LNCaP clone FGC (cell line): Measurements from ENCODE around the gene ZNF761.
"Not testable (repeated sequence)": the region's sequence is repeated elsewhere in the genome, so short reads cannot be mapped to it uniquely, and the experiment has no call there.

ENCODE experiments used
- DNase-seq: peaks from one replicate; pipeline ENCODE4 v3.0.0-alpha.2; 2011; ENCODE audit warnings: low read depth
- H3K4me3 ChIP-seq: 2 replicates; pipeline ENCODE4 v1.5.1; 2011; ENCODE audit warnings: mild to moderate bottlenecking, low read depth, low read length, control low read depth
- TF ChIP-seq, protein P1 (sequence below): IDR thresholded peaks from 2 replicates; pipeline ENCODE4 v1.5.1; 2012; ENCODE audit warnings: mild to moderate bottlenecking; ENCODE audit not compliant: control insufficient read depth, insufficient read depth; ENCODE audit errors: extremely low read depth

Gene ZNF761

DNA sequence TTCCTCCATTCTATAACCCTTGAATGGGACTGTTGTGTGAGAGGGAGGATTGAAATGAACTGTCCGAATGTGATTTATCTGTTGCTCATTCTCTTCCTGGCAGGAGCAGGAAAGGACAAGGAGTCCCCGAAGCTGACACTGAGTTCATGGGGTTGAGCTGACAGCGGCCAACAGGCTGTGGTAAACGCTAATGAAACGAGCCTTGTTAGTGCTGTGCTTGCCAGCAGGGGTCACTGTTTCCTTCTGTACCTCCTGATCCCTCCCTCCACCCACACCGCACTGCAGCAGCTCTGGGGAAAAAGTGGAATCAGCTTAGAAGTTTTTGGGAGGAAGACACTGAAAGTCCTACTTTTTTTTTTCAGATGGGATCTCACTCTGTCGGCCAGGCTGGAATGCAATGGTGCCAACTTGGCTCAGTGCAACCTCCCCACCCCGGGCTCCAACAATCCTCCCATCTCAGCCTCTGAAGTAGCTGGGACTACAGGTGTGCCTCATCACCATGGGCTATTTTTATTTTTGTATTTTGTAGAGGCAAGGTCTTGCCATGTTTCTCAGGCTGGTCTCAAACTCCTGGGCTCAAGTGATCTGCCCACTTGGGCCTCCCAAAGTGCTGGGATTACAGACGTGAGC is 6.7 kb upstream of the ZNF761 start:
- peak; percentile 36 for DNase-seq
- TF ChIP-seq, protein P1, sequence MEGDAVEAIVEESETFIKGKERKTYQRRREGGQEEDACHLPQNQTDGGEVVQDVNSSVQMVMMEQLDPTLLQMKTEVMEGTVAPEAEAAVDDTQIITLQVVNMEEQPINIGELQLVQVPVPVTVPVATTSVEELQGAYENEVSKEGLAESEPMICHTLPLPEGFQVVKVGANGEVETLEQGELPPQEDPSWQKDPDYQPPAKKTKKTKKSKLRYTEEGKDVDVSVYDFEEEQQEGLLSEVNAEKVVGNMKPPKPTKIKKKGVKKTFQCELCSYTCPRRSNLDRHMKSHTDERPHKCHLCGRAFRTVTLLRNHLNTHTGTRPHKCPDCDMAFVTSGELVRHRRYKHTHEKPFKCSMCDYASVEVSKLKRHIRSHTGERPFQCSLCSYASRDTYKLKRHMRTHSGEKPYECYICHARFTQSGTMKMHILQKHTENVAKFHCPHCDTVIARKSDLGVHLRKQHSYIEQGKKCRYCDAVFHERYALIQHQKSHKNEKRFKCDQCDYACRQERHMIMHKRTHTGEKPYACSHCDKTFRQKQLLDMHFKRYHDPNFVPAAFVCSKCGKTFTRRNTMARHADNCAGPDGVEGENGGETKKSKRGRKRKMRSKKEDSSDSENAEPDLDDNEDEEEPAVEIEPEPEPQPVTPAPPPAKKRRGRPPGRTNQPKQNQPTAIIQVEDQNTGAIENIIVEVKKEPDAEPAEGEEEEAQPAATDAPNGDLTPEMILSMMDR: peak; percentile 98
- H3K4me3 ChIP-seq: no peak overlapping the region

DNA sequence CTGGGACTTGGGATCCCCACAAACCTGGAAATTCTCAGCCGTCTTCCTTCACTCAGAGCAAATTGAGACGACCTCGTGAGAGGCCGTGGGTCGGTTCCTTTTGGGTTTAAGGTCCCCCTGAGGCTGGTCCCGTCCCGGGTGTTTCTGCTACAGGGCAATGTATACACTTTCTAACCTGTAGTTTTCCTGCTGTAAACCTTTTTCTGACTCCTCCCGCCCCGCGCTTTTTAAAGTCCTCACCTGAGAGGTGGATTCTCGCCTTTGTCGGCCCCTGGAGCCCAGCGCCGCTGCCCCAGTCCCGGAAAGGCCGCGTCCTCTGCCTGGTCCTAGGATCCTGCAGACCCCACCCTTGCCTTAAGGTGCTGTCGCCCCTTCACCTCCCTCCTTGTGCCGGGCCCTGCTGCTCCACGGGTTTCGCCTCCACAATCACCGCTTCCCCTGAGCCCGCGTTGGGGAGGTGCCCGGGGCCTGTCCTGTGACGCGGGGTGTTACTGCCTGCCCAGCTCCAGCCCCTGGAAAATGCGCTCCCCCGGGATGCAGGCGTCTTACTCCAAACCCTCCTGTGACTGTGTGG is 391 bp downstream of the ZNF761 start:
- H3K4me3 ChIP-seq: peak overlapping the region; percentile 80
- TF ChIP-seq, protein P1: no peak
- DNase-seq: no peak

DNA sequence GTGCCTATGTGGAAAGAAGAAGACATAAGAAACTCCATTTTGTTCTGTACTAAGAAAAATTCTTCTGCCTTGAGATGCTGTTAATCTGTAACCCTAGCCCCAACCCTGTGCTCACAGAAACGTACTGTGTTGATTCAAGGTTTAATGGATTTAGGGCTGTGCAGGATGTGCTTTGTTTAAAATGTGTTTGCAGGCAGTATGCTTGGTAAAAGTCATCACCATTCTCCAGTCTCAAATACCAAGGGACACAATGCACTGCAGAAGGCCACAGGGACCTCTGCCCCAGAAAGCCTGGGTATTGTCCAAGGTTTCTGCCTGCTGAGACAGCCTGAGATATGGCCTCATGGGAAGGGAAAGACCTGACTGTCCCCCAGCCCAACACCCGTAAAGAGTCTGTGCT is 12.0 kb downstream of the ZNF761 start:
- DNase-seq: not testable (repeated sequence)

DNA sequence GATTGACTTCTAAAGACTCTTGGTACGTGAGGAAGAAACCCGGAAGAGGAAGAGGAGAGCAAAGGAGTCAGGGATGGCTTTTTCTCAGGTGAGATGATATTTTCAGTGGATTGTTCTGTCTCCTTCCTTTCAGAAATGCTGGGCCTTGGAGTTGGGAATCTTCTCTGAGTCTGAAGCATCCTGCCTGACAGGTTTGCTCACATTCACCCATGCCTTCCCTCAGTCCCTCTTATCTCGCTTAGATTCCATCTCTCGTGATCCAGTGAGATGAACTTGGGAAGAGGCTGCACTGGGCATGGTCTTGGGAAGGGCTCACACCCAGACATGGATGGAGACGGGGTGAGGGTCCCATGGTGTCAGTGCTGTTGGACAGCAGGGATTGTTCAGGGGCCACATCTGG is 15.4 kb downstream of the ZNF761 start:
- H3K4me3 ChIP-seq, DNase-seq: not testable (repeated sequence)

More for the DNA sequence above, 12.0 kb downstream of the ZNF761 start:
- not testable (repeated sequence) for H3K4me3 ChIP-seq

DNA sequence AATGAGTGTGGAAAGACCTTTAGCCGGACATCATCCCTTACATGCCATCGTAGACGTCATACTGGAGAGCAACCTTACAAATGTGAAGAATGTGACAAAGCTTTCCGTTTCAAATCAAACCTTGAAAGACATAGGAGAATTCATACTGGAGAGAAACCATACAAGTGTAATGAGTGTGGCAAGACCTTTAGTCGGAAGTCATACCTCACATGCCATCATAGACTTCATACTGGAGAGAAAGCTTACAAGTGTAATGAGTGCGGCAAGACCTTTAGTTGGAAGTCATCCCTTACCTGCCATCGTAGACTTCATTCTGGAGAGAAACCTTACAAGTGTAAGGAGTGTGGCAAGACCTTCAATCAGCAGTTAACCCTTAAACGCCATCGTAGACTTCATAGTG is 24.0 kb downstream of the ZNF761 start:
- TF ChIP-seq, protein P1: no peak
- DNase-seq: no peak
- H3K4me3 ChIP-seq: no peak overlapping the region

DNA sequence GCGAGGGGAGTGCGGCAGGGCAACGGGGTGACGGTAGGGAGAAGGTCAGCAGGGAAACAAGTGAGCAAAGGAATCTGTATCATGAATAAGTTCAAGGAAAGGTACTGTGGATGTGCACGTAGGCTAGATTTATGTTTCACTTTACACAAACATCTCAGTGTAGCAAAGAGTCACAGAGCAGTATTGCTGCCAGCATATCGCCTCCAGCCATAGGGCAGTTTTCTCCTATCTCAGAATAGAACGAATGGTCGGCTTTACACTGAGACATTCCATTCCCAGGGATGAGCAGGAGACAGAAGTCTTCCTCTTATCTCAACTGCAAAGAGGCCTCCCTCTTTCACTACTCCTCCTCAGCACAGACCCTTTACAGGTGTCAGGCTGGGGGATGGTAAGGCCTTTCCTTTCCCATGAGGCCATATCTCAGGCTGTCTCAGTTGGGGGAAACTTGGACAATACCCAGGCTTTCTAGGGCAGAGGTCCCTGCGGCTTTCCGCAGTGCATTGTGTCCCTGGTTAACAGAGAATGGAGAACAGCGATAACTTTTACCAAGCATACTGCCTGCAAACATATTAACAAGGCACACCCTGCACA is 28.4 kb downstream of the ZNF761 start:
- not testable (repeated sequence) for DNase-seq, H3K4me3 ChIP-seq

DNA sequence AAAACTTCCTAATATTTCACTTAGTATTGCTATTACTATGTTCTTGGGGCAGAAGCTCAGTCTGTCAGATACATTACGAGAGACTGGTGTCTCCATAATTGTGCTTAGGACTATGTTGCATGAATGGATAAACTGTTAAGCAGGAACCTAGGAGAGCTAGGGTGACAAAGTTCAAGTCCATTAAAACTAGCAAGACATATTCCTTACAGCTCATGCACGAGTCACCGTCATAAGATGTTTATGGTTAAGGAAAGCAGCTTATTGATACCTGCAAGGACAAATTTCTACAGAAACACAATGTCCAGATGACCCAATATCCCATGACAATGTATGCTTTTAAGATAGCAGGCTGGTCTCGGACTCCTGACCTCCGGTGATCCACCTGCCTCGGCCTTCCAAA is 30.1 kb downstream of the ZNF761 start:
- no peak overlapping the region for H3K4me3 ChIP-seq
- TF ChIP-seq, protein P1: no peak
- DNase-seq: no peak

DNA sequence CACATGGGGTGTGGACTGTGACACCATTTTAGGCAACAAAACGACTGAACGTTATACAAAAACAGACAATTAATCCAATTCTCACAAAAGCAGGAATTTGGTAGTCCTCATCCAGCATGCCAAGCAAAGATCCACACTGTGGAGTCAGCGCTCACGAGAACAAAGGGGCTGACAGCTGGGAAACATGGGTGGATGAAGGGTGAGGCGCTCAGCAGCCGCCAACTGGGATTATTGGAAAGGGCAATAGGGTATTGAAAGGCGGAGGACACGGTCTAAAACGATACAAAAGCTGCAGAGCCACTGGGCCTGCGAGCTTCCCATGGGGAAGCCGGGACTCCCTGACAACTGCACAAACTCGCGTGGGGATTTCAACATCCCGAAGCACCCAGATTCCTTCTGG is 31.1 kb downstream of the ZNF761 start:
- DNase-seq: no peak
- H3K4me3 ChIP-seq: no peak overlapping the region
- TF ChIP-seq, protein P1: no peak
